ENCODE measurements around the gene MAOA. TPM values are rescaled to one million over a fixed set of nuclear protein-coding genes. Genes with fewer than 3 reads are reported as not detected.

The MAOA gene
- total RNA-seq, 1 donor = 4.7 TPM

DNA sequence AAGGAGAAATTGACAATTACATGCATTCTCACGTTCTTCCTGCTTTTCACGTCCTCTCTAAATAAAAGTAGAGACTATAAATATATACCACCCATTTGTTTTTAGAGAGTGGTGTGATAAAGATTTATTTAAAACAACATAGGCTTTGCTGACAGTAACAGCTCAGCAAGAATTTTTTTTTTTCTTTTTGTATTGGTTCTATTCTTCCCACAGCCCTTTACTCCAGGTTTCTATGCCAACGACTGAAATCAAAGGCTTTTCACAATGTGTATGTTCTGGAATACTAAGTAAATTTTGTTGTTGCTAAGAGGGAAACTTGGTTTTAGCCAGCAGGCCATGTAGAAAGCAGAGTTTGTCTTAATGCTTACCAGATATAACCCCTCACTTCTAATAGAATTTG, 43.4 kb downstream of the MAOA start:
- TF ChIP-seq, protein P1, sequence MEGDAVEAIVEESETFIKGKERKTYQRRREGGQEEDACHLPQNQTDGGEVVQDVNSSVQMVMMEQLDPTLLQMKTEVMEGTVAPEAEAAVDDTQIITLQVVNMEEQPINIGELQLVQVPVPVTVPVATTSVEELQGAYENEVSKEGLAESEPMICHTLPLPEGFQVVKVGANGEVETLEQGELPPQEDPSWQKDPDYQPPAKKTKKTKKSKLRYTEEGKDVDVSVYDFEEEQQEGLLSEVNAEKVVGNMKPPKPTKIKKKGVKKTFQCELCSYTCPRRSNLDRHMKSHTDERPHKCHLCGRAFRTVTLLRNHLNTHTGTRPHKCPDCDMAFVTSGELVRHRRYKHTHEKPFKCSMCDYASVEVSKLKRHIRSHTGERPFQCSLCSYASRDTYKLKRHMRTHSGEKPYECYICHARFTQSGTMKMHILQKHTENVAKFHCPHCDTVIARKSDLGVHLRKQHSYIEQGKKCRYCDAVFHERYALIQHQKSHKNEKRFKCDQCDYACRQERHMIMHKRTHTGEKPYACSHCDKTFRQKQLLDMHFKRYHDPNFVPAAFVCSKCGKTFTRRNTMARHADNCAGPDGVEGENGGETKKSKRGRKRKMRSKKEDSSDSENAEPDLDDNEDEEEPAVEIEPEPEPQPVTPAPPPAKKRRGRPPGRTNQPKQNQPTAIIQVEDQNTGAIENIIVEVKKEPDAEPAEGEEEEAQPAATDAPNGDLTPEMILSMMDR (IDR thresholded peaks at IDR 0.05; ENCODE audit: insufficient read depth, low read length) = no peak
- DNase-seq (ENCODE audit: low read depth) = no peak
- no peak overlapping the region for H3K4me3 ChIP-seq (ENCODE audit: low read depth, low read length)

DNA sequence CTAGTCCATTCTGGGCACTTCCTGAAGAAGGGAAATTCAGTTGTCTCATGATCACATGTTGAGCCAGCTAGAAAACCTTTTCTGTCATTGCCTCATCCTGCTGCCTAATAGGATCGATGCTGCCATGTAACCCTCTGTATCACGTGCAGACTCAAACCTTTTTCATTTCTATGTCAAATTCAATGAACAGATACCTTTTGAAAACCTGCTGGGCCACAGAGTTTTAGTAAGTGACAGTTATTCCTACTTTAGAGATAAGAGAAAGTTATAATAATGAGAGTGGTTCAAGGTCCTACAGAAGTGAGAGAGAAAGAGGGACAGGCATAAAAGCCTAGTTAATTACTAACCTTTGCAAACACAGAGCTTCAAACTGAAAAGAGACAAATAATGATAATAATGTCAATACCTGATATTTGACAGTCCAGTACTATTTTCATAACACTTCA, 46.0 kb downstream of the MAOA start:
- TF ChIP-seq, protein P1 (IDR thresholded peaks at IDR 0.05; ENCODE audit: insufficient read depth, low read length) = no peak
- DNase-seq (ENCODE audit: low read depth) = no peak
- H3K4me3 ChIP-seq (ENCODE audit: low read depth, low read length) = no peak overlapping the region

DNA sequence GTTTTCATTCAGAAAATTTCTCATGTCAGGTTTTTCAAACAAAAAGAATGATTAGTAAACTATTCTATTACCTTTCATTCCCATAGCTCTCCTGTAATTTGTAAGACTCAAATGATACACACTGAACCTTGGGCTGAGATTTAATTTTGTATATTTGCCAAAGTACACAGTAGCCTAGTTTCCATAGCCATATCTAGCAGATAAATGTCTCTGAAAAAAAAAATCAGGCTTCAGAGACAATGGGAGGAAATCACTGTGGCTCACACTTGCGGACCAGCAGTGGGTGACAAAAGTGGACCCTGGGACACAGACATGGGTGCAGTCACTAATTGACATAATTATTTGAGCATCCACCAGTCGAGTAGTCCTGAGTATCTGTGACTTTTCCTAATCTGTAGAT, 46.6 kb downstream of the MAOA start:
- no peak overlapping the region for H3K4me3 ChIP-seq (ENCODE audit: low read depth, low read length)
- TF ChIP-seq, protein P1 (IDR thresholded peaks at IDR 0.05; ENCODE audit: insufficient read depth, low read length) = no peak
- no peak for DNase-seq (ENCODE audit: low read depth)

DNA sequence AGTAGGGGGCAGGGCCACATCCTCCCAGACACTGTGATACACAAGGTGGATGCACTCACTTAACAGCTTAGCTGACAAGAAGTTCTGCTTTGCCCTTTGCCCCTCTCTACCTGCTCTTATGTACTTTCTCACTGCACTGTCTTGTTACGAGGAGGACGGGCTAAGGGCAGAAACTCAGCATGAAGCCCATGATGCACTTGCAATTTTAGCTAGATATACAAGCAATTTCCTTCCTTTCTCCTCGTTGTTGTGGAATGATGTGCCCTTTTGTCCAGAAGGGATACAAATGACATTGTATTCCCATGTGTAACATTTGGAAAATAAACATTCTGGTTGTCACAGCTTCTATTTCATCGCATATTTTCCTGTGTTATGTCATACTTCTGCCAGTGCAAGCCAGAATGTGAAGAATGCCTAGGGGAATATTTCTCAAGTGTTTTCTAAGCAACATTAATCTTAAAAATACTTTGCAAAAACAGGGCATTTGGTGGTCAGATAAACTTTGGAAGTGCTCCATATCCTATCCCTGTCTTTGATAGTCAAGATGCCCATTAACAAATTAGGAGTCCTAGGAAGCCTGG, 47.2 kb downstream of the MAOA start:
- peak; percentile 50 for DNase-seq (ENCODE audit: low read depth)
- TF ChIP-seq, protein P1 (IDR thresholded peaks at IDR 0.05; ENCODE audit: insufficient read depth, low read length) = no peak
- H3K4me3 ChIP-seq (ENCODE audit: low read depth, low read length) = no peak overlapping the region

DNA sequence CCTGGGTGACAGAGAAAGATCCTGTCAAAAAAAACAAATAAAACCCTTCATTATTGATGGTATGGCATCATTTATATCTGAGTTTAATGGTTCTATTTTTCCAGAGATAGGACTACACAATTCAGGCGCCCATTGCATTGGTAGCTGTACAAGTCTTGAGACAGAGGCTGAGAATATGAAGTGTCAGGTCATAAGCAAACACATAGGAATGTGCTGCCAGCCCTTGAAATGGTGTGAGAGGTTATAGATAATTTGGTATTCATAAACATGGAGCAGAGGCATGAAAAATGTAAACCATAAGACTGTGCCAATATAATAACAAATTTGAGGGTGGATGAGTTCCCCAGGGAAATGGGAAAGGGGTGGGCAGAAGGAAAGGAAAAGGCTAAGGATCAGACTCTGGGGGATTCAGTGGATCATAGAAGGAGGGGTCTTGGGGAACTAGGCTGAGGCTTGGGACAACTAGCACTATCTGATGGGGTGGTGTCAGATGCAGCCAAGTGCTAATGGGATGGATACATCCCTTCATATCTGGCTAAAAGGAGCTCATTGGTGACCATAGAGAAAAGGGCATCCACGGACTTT, 50.8 kb downstream of the MAOA start:
- DNase-seq (ENCODE audit: low read depth) = no peak
- no peak overlapping the region for H3K4me3 ChIP-seq (ENCODE audit: low read depth, low read length)
- TF ChIP-seq, protein P1 (IDR thresholded peaks at IDR 0.05; ENCODE audit: insufficient read depth, low read length) = no peak

DNA sequence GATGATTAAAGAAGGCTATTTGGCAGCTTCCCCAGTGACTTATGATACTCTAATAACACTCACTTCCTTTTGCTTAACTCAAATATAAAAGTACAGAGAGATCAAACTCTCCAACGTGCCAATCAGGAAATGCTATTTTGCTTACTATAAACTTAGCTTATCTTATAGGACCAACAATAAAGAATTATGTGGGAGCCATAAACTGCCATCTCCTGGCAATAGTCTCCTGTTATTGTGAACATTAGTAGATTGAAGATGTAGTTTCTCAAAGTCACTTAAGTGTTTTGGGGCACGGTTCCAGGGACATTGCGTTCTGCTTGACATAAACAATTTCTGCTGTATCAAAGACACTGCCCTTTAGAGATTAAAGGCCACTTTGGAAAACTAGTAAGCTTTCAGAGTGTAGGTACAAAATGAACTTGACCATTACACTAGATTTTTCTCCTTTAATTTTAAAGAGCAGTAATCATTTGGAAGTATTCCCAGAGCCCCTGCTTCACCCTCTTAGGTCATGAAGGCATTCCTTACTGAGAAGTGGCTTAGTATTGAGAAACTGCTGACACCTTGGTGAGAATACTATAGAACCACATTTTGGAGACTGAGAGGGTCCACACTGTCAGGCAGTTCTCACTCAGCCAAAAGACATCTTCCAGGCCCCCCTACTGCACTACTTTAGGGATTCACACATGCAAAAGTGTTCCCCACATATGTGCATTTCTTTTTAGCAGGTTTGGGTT, 51.9 kb downstream of the MAOA start:
- TF ChIP-seq, protein P1 (IDR thresholded peaks at IDR 0.05; ENCODE audit: insufficient read depth, low read length) = no peak
- H3K4me3 ChIP-seq (ENCODE audit: low read depth, low read length) = no peak overlapping the region
- DNase-seq (ENCODE audit: low read depth) = peak; percentile 15
